M059J (cell line): ENCODE results near the gene ADAMTS16. TPM values are rescaled to one million over a fixed set of nuclear protein-coding genes. Genes with fewer than 3 reads are reported as not detected.

ENCODE experiments used
- DNase-seq: peaks from one replicate; pipeline ENCODE4 v3.0.0-alpha.2; 2012; ENCODE audit warnings: low read depth
- total RNA-seq: library from RNA; depleted of rRNA; stranded (reverse); fragments of >200 nt; shearing (Covaris generic); gene quantifications from 2 replicates; pipeline ENCODE4 v1.2.3, GENCODE V29; 2014

ADAMTS16 gene
- total RNA-seq, 1 experiment from 2014 or later: 2.4 TPM

- DNase-seq: peak; percentile 72
Observed at GRCh38 chr5:5344051-5344571, 204.0 kb downstream of the ADAMTS16 start.

- DNase-seq: peak; percentile 37
Observed at GRCh38 chr5:5344606-5345005, 204.5 kb downstream of the ADAMTS16 start.

GRCh38 chr5:5347442-5347841 is 207.3 kb downstream of the ADAMTS16 start:
- no peak for DNase-seq

- DNase-seq: no peak
Observed at GRCh38 chr5:5348135-5348534, 208.0 kb downstream of the ADAMTS16 start.

- no peak for DNase-seq
Observed at GRCh38 chr5:5348576-5348975, 208.4 kb downstream of the ADAMTS16 start.

GRCh38 chr5:5350101-5350500 is 210.0 kb downstream of the ADAMTS16 start:
- DNase-seq: peak; percentile 88

- peak; percentile 97 for DNase-seq
Observed at GRCh38 chr5:5351288-5351979, 211.3 kb downstream of the ADAMTS16 start.

GRCh38 chr5:5352675-5353074 is 212.5 kb downstream of the ADAMTS16 start:
- no peak for DNase-seq

- no peak for DNase-seq
Observed at GRCh38 chr5:5353681-5354080, 213.6 kb downstream of the ADAMTS16 start.

- no peak for DNase-seq
Observed at GRCh38 chr5:5356765-5357164, 216.6 kb downstream of the ADAMTS16 start.

GRCh38 chr5:5359618-5360017 is 219.5 kb downstream of the ADAMTS16 start:
- DNase-seq: no peak

- no peak for DNase-seq
Observed at GRCh38 chr5:5360363-5360940, 220.3 kb downstream of the ADAMTS16 start.

GRCh38 chr5:5360941-5361520 is 220.9 kb downstream of the ADAMTS16 start:
- DNase-seq: no peak

GRCh38 chr5:5363045-5363444 is 222.9 kb downstream of the ADAMTS16 start:
- DNase-seq: peak; percentile 78

GRCh38 chr5:5364932-5365331 is 224.8 kb downstream of the ADAMTS16 start:
- no peak for DNase-seq

- DNase-seq: no peak
Observed at GRCh38 chr5:5367739-5368138, 227.6 kb downstream of the ADAMTS16 start.

GRCh38 chr5:5369051-5369605 is 229.0 kb downstream of the ADAMTS16 start:
- no peak for DNase-seq
